SU-DHL-6 (cell line): ENCODE measurements around the gene DOCK8.

ENCODE experiments used
- H2AFZ ChIP-seq: fragments of 200-600 bp; sonication (generic); 2 replicates; pipeline ENCODE4 v1.6.1; 2014; ENCODE audit warnings: low read depth, mild to moderate bottlenecking, moderate library complexity, mixed read lengths, antibody characterized with exemption, low read length; ENCODE audit not compliant: severe bottlenecking
- H3F3A ChIP-seq: fragments of 200-600 bp; shearing (Covaris generic); 2 replicates; pipeline ENCODE4 v1.6.0; 2016; ENCODE audit warnings: antibody characterized with exemption, mild to moderate bottlenecking; ENCODE audit not compliant: insufficient read depth
- H3K27ac ChIP-seq: fragments of 200-600 bp; sonication (generic); 2 replicates; pipeline ENCODE4 v1.5.1; 2016; ENCODE audit warnings: low read depth, mild to moderate bottlenecking, low read length, moderate library complexity, mixed read lengths
- H3K27me3 ChIP-seq: fragments of 200-600 bp; sonication (generic), shearing (Covaris generic); 2 replicates; pipeline ENCODE4 v1.6.0; 2014; ENCODE audit warnings: mild to moderate bottlenecking, low read length
- H3K36me3 ChIP-seq: fragments of 200-600 bp; sonication (generic); 2 replicates; pipeline ENCODE4 v1.6.1; 2014; ENCODE audit warnings: mild to moderate bottlenecking, low read length, mixed read lengths
- H3K4me2 ChIP-seq: fragments of 300-600, 200-600 bp; shearing (Covaris generic), sonication (generic); 2 replicates; pipeline ENCODE4 v1.6.0; 2014; ENCODE audit warnings: low read length, low read depth, mild to moderate bottlenecking; ENCODE audit not compliant: poor library complexity, severe bottlenecking
- H3K4me3 ChIP-seq: fragments of 200-600 bp; sonication (generic); 2 replicates; pipeline ENCODE4 v1.5.1; 2014; ENCODE audit warnings: antibody characterized with exemption, low read length, mild to moderate bottlenecking, mixed read lengths; ENCODE audit not compliant: insufficient read depth, poor library complexity, severe bottlenecking
- H3K79me2 ChIP-seq: fragments of 200-600 bp; sonication (generic); 2 replicates; pipeline ENCODE4 v1.6.1; 2014; ENCODE audit warnings: mild to moderate bottlenecking, low read length, moderate library complexity; ENCODE audit not compliant: insufficient read depth
- H3K9ac ChIP-seq: fragments of 200-600 bp; sonication (generic); 2 replicates; pipeline ENCODE4 v1.7.0; 2014; ENCODE audit warnings: mild to moderate bottlenecking, low read length
- H3K9me2 ChIP-seq: fragments of 200-600 bp; sonication (generic); replicated peaks from 2 replicates; pipeline ENCODE4 v1.6.1; 2014; ENCODE audit warnings: low read length; ENCODE audit not compliant: insufficient read depth
- H3K9me3 ChIP-seq: fragments of 200-600 bp; sonication (generic); 2 replicates; pipeline ENCODE4 v1.6.1; 2014; ENCODE audit warnings: low read length, mixed read lengths; ENCODE audit not compliant: insufficient read depth
- H4K20me1 ChIP-seq: fragments of 200-600 bp; sonication (generic); 2 replicates; pipeline ENCODE4 v1.6.1; 2014; ENCODE audit warnings: low read depth, mild to moderate bottlenecking, antibody characterized with exemption, low read length, moderate library complexity, mixed read lengths
- EZH2phosphoT487 ChIP-seq: fragments of 200-600 bp; sonication (generic), shearing (Covaris generic); conservative IDR thresholded peaks from 2 replicates; pipeline ENCODE4 v1.6.1; 2018; ENCODE audit warnings: mild to moderate bottlenecking, antibody characterized with exemption, low read length, moderate library complexity, mixed read lengths
- TF ChIP-seq, protein P1 (sequence below): fragments of 200-600 bp; sonication (generic); IDR thresholded peaks from one replicate; pipeline ENCODE4 v1.5.1; 2017; ENCODE audit warnings: antibody characterized with exemption, mild to moderate bottlenecking, low read length, moderate library complexity; ENCODE audit not compliant: insufficient read depth, poor library complexity, severe bottlenecking

The DOCK8 gene

DNA sequence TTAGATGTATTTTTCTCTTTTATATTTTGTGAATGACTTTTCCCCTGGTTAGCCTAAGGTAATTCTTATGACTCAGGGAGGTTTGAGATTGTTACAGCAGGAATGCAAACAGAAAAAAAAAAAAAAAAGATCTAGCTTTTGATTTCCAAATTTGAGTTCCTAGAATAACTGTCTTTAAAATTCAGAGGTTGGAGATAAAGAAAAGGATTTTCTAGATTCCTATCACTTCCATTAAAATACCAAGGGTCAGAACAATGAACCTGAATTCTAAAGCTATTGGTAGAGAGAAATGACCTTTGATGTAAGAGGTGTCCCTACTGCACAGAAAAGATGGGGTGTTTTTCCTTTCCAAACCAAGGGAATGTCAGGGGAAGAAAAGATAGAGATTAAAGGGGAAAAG lies 262.5 kb downstream of the DOCK8 start:
- H3K9me3 ChIP-seq, result no peaks in the 10 kb centered on the region
- no peaks in the 10 kb centered on the region for H3K79me2 ChIP-seq
- no peaks in the 10 kb centered on the region for H3F3A ChIP-seq
- no peaks in the 10 kb centered on the region for H4K20me1 ChIP-seq
- H3K27me3 ChIP-seq, result no peaks in the 10 kb centered on the region
- no peak overlapping the region for H2AFZ ChIP-seq
- no peak overlapping the region for H3K4me2 ChIP-seq
- H3K4me3 ChIP-seq, result no peak overlapping the region
- H3K9ac ChIP-seq, result no peak overlapping the region
- TF ChIP-seq, protein P1, sequence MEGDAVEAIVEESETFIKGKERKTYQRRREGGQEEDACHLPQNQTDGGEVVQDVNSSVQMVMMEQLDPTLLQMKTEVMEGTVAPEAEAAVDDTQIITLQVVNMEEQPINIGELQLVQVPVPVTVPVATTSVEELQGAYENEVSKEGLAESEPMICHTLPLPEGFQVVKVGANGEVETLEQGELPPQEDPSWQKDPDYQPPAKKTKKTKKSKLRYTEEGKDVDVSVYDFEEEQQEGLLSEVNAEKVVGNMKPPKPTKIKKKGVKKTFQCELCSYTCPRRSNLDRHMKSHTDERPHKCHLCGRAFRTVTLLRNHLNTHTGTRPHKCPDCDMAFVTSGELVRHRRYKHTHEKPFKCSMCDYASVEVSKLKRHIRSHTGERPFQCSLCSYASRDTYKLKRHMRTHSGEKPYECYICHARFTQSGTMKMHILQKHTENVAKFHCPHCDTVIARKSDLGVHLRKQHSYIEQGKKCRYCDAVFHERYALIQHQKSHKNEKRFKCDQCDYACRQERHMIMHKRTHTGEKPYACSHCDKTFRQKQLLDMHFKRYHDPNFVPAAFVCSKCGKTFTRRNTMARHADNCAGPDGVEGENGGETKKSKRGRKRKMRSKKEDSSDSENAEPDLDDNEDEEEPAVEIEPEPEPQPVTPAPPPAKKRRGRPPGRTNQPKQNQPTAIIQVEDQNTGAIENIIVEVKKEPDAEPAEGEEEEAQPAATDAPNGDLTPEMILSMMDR, result no peak
- H3K36me3 ChIP-seq, result no peaks in the 10 kb centered on the region; the same call in 1 of the 2 replicates
- no peaks in the 10 kb centered on the region for H3K9me2 ChIP-seq
- H3K27ac ChIP-seq, result no peak overlapping the region

DNA sequence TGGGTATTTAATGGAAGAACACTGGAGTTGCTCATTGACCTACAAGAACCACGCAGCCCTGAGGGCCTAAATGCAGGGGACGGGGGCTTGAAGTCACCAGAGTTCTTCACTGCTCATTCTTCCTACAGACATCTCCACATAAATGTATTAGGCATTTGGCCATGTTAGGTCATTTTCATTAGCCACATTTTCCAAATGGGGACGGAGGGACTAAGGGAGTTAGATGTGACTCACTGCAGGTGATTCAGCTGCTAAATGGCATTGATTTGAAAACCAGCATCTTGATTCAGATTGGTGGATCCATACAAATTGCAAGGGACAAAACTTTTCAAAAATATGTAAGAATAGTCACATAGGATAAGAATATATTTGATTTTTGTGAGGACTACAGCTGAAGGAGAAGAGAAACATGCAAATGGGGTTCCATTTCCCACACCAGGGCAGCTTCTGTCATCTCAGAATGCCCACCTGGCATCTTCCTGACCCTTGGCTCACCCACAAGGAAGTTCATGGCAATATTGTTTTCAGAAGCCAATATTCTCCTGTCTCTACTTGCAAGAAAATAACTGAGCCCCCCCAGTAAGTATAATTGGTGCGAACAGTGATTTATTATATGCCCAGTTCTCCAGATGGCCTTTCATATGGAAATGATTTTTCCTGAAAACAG lies 264.8 kb downstream of the DOCK8 start:
- Histone ChIP-seq H4K20me1 (no peaks in the 10 kb centered on the region), H3K9me3 (no peaks in the 10 kb centered on the region), H3K79me2 (no peaks in the 10 kb centered on the region), H3K9me2 (no peaks in the 10 kb centered on the region), H3K27ac (no peak overlapping the region), H3K4me3 (no peak overlapping the region), H3F3A (no peaks in the 10 kb centered on the region), H3K27me3 (no peaks in the 10 kb centered on the region), H3K9ac (no peak overlapping the region), H3K4me2 (no peak overlapping the region), H3K36me3 (no peaks in the 10 kb centered on the region; the same call in 1 of the 2 replicates), H2AFZ (no peak overlapping the region)
- TF ChIP-seq EZH2phosphoT487, result no peak
- TF ChIP-seq, protein P1, result no peak

DNA sequence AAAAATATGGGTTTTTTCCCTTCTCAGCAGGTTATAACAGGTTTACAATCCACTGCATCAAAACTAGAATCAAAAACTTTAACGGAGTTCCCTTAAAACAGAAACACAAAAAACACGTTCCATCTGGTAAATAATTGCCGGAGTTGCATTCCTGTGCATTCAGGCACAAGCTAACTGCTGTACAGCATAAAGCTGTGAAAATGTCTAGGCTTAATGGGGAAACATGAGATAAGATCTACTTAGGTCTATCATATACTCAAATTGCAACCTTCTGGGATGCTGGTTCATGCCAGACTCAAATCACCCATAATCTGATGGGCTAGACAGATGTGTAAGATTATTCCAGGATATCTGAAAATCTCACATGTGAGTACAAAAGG lies 265.3 kb downstream of the DOCK8 start:
- Histone ChIP-seq H2AFZ (no peak overlapping the region), H3K9me3 (no peaks in the 10 kb centered on the region), H3F3A (no peaks in the 10 kb centered on the region), H3K79me2 (no peaks in the 10 kb centered on the region), H3K27me3 (no peaks in the 10 kb centered on the region), H3K27ac (no peak overlapping the region), H3K9me2 (no peaks in the 10 kb centered on the region), H4K20me1 (no peaks in the 10 kb centered on the region), H3K4me2 (no peak overlapping the region), H3K36me3 (no peaks in the 10 kb centered on the region; the same call in 1 of the 2 replicates), H3K9ac (no peak overlapping the region), H3K4me3 (no peak overlapping the region)
- no peak for TF ChIP-seq EZH2phosphoT487
- TF ChIP-seq, protein P1, result no peak
